ENCODE results near the gene PRKCE.

PRKCE gene

DNA sequence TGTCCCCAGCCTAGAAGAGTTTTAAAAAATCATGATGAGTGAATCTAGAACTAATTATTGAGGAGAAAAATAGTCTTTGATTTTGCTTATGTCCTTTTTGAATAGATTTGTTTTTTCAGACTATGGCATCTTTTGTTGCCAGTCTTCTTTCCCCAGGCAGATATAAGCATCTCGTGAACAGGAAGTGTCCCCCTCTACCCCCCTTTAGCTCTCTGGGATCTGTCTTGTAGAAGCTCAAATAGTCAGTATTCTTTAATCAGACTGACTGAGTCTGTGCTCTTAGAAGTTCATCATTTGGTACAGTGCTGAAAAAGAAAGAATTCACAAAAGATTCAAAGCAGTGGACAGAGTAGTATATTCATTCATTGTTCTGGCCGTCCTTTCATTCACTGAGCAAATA is 10.4 kb downstream of the PRKCE start:
- Mint-ChIP-seq H3K27ac (no peak overlapping the region), H3K4me1 (no peaks in the 10 kb centered on the region), H3K9me3 (no peaks in the 10 kb centered on the region), H3K4me3 (no peak overlapping the region), H3K27me3 (no peaks in the 10 kb centered on the region), H3K36me3 (no peaks in the 10 kb centered on the region)
- CTCF ChIA-PET: interaction anchor here (0.9 kb wide), 1 partner anchor 117 kb away, joined by 6 read pairs; no protein-coding TSS in a partner anchor
- no peak for DNase-seq

DNA sequence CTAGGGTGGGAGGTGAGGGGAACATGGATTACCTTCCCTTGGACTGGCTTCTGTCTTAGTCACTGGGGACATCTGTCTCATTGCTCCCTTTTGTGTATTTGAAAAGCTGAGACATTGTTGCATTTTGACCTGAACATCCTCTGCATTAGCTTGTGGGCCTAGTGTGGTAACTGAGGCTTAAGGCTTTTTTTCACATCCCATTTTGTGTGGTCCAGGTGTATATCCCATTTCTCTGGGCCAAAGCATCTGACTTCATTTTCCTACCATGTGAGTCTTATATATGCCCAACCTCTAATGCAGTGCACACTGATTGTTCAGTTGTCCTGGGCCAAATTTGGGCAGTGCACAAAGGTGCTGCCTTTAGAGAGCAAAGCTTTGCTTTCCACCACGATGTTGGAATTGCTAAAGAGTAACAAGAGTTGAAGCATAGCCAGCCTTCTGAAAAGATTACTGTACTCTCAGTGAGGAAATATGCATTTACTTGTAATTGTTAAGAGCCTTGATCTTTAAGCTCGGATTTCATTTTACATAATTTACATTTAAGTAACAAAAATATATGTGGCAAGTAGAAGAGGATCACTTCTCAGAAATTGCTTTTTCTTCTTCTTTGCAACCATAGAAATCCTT is 13.3 kb downstream of the PRKCE start:
- CTCF ChIA-PET: interaction anchor here (0.7 kb wide), 1 partner anchor 273 kb away, joined by 3 read pairs; no protein-coding TSS in a partner anchor
- H3K36me3 Mint-ChIP-seq: no peaks in the 10 kb centered on the region
- H3K4me1 Mint-ChIP-seq: no peaks in the 10 kb centered on the region
- no peak overlapping the region for H3K27ac Mint-ChIP-seq
- no peak overlapping the region for H3K4me3 Mint-ChIP-seq
- no peaks in the 10 kb centered on the region for H3K27me3 Mint-ChIP-seq
- DNase-seq: no peak
- no peaks in the 10 kb centered on the region for H3K9me3 Mint-ChIP-seq

DNA sequence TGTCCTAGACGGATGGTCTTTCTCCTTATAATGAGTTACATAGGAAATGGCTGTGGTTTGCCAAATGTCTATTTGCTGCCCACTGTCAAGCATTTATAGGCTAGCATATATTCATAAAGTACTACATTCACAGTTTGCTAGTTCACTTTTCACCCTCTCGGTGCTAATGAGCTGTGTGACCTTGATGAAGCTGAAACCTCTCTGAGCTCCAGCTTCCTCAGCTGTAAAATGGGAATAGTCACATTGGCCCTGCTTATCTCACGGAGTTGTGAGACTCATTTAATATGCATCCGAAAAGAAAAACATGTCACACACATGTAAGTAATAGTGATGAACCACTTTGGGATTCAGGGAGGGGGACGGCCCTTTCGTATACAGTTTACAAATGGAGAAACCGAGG is 17.0 kb downstream of the PRKCE start:
- H3K27me3 Mint-ChIP-seq: no peaks in the 10 kb centered on the region
- no peaks in the 10 kb centered on the region for H3K36me3 Mint-ChIP-seq
- no peaks in the 10 kb centered on the region for H3K9me3 Mint-ChIP-seq
- DNase-seq: no peak
- no peaks in the 10 kb centered on the region for H3K4me1 Mint-ChIP-seq
- H3K27ac Mint-ChIP-seq: no peak overlapping the region
- H3K4me3 Mint-ChIP-seq: no peak overlapping the region
- CTCF ChIA-PET: no interaction called here

DNA sequence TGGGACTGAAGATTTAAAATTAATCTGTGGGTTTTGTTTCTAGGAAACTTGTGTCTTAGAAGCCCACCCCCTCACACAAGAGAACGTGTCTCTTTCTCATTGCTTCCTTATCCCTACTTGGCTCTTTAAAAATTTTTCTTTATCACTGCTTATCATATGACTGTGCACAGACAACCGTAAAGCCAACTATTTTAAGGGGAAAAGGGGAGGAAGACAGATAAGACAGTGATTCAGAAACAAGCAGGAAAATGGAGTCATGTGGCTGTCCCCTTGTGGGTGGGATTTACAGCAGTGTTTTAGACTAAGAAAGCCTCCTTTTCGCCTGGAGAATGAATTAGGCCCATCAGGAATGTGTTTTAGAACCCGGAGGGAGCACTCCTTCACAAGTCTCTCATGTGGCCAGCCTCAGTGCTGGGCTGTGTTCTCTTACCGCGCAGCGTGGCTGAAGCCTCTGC is 17.6 kb downstream of the PRKCE start:
- no peak for DNase-seq
- Mint-ChIP-seq H3K4me1 (no peaks in the 10 kb centered on the region), H3K27me3 (no peaks in the 10 kb centered on the region), H3K4me3 (no peak overlapping the region), H3K9me3 (no peaks in the 10 kb centered on the region), H3K36me3 (no peaks in the 10 kb centered on the region), H3K27ac (no peak overlapping the region)
- CTCF ChIA-PET: no interaction called here

DNA sequence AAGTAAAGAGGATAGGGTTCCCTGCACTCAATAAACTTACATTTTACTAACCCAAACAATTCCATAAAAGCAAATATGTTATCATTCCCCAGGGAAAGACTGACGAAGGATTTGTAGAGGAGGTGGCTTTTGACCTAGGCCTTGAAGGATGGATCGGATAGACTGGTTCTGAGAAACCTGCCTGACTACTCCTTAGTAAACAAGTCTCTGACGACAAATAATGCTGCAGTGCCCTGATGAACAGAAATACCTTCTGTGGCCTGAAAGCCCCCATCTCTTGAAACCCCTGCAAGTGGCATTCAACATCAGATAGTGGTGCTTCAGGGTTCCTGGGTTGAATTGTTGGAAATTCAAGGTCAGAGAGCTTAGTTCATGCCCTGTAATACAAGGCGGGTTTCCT is 19.2 kb downstream of the PRKCE start:
- H3K27ac Mint-ChIP-seq: no peak overlapping the region
- H3K4me3 Mint-ChIP-seq: no peak overlapping the region
- DNase-seq: no peak
- no peaks in the 10 kb centered on the region for H3K4me1 Mint-ChIP-seq
- H3K9me3 Mint-ChIP-seq: no peaks in the 10 kb centered on the region
- CTCF ChIA-PET: no interaction called here
- H3K27me3 Mint-ChIP-seq: no peaks in the 10 kb centered on the region
- H3K36me3 Mint-ChIP-seq: no peaks in the 10 kb centered on the region

DNA sequence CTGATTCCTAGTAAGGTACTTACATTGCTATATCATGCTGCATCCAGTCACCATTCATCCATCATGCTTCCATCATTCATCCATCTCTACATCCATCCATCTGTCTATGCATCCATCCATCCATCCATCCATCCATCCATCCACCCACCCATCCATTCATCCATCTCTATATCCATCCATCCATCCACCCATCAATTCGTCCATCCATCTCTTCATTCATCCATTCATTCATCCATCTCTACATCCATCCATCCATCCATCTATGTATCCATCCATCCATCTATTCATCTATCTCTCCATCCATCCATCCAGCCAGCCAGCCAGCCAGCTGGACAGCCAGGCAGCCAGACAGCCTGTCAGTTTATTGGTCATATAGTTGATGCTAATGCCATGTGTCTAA is 20.7 kb downstream of the PRKCE start:
- no peak for DNase-seq
- H3K27me3 Mint-ChIP-seq: no peaks in the 10 kb centered on the region
- H3K9me3 Mint-ChIP-seq: no peaks in the 10 kb centered on the region
- H3K36me3 Mint-ChIP-seq: no peaks in the 10 kb centered on the region
- H3K4me3 Mint-ChIP-seq: no peak overlapping the region
- no peak overlapping the region for H3K27ac Mint-ChIP-seq
- no peaks in the 10 kb centered on the region for H3K4me1 Mint-ChIP-seq
- CTCF ChIA-PET: no interaction called here

DNA sequence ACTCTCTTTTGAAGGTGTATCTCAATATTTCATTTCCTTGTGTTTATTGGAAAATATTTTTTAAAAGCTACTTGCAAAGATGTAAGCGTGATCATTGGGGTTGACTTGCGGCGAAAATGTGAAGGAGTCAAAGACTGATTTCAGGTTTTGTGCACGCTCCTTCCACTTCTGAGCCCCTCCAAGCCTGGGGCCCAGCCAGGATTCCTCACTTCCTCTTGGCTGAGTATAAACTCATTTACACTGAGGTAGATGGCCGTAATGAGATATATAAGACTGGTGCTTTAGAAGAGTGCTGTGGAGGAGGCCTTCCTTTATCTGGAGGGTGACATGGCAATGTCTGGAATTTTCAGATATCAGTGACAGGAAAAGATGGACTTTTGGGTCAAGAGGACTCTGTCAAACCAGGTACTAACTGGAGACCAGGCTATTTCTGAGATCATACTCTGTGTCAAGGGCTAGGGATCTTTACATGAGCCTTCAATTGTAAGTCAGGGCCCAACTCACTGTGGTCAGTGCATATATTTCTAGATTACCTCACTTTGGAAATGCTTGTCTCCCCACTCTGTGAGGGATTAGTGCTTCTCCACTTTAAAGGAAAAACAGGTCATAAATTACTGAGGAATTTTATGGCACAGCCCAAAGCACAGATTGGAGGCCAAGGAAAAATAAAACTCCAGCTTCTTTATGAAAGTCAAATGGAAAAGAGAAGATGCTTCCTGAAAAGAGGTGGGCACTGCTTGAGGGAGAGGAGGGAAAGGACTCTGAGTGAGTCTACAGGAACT is 22.8 kb downstream of the PRKCE start:
- no peak for DNase-seq
- CTCF ChIA-PET: no interaction called here

DNA sequence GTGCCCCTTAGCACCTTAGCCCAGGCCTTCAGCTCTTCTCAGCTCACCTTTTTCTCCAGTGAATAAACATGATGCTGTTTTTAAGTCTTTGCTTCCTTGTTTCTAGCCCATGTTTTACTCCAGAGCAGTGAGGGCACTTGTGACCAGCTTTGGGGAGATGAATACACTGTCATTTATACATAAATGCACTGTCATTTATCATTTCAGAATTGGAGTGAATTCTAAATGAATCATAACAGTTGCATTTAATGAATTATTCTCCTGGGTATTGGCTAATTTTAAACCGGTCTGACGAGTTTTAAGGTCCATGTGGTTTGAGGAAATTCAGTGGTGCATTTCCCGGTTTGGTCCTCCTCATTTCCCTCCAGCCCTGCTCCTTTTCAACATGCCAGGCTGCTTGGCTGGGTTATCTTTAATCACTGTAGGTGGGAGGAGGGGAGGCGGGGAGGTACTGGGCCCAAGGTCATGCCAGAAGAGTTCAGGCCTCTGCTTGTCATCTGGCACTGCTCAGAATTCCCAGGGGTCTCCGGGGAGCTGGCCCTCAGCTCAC is 23.9 kb downstream of the PRKCE start:
- no peak overlapping the region for H3K4me3 Mint-ChIP-seq
- no peaks in the 10 kb centered on the region for H3K9me3 Mint-ChIP-seq
- CTCF ChIA-PET: interaction anchor here (0.9 kb wide), 1 partner anchor 103 kb away, joined by 3 read pairs; no protein-coding TSS in a partner anchor
- no peaks in the 10 kb centered on the region for H3K4me1 Mint-ChIP-seq
- no peaks in the 10 kb centered on the region for H3K27me3 Mint-ChIP-seq
- H3K36me3 Mint-ChIP-seq: no peaks in the 10 kb centered on the region
- no peak for DNase-seq
- H3K27ac Mint-ChIP-seq: no peak overlapping the region

More for the DNA sequence above, 22.8 kb downstream of the PRKCE start:
- Mint-ChIP-seq H3K9me3 (no peaks in the 10 kb centered on the region), H3K27me3 (no peaks in the 10 kb centered on the region), H3K36me3 (no peaks in the 10 kb centered on the region), H3K4me3 (no peak overlapping the region), H3K27ac (no peak overlapping the region), H3K4me1 (no peaks in the 10 kb centered on the region)

DNA sequence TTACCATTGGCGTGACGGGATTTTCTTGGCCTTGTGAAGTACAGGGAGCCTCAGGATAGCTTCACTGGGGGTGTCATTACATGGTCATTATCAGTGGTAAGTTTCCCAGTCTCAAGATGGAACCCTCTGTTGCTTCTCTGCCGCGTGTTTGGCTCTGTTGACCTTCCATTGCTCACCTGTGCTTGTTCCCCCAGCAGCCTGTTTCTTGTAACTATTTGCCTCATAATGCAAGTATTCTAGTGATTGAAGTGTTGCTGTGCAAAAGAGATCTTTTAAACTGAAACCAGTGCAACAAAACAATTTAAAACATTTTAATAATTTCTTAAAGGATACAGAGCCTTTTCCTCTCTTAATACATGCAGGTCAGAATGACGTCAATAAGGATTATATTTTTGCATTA is 24.6 kb downstream of the PRKCE start:
- no peaks in the 10 kb centered on the region for H3K36me3 Mint-ChIP-seq
- no peak overlapping the region for H3K4me3 Mint-ChIP-seq
- DNase-seq: no peak
- H3K9me3 Mint-ChIP-seq: no peaks in the 10 kb centered on the region
- H3K27ac Mint-ChIP-seq: no peak overlapping the region
- no peaks in the 10 kb centered on the region for H3K27me3 Mint-ChIP-seq
- CTCF ChIA-PET: interaction anchor here (0.9 to 1.2 kb wide), 2 partner anchors 102 to 103 kb away, joined by 3 to 5 read pairs; no protein-coding TSS in a partner anchor
- H3K4me1 Mint-ChIP-seq: no peaks in the 10 kb centered on the region

DNA sequence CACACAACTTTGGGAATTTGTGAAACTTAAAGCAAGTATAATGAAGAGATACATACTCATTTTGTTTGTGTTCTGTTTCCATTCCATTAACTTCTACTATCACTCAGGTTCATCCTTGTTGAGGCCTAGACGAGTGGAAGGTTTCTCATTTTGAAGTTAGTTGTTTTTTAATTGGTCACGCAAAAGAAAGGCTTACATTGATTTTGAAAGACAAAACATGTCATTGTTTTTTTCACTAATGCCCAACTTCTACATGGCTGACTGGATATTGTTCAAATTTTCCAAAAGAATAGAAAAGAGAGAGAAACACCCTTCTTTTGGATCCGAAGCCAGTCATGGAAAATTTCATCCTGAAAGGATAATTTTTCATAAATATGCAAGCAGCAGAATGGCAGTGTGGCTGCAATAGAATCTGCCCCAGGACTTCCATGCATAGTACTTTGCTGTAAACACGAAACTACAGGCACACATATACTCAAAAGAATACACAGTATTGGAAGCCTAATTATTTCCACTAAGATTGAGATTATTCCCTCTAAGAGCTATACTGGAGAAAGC is 27.4 kb downstream of the PRKCE start:
- H3K4me3 Mint-ChIP-seq: no peak overlapping the region
- H3K9me3 Mint-ChIP-seq: no peaks in the 10 kb centered on the region
- H3K4me1 Mint-ChIP-seq: no peaks in the 10 kb centered on the region
- no peak for DNase-seq
- H3K27ac Mint-ChIP-seq: no peak overlapping the region
- no peaks in the 10 kb centered on the region for H3K27me3 Mint-ChIP-seq
- H3K36me3 Mint-ChIP-seq: no peaks in the 10 kb centered on the region
- CTCF ChIA-PET: no interaction called here

DNA sequence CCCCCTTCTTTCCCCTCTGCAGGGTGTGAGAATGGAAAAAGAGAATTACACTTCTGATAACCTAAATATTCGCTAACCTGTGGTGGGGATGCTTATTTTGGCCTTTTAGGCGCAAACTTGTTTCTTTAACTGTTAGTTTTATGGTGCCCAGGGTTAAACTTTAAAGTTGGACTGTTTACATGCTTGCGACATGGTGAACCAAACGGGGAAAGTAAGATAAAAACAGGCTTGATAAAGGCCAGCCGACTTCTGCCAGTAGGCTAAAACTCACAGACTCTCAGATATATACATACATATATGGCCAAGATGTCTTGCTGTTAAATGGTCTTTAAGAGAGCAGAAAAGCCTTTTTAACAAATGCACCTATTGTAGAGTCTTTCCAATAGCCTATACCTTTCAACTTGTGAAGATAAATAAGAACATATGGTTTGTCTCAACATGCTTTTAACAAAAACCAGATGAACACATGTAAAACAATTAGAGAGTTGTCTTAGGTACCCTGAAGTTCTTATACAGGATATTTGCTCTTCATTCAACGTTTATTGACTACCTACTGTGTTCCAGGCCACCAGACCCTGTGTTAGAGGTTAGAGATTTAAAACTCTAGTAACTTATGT is 29.0 kb downstream of the PRKCE start:
- H3K4me3 Mint-ChIP-seq: no peak overlapping the region
- DNase-seq: no peak
- no peaks in the 10 kb centered on the region for H3K4me1 Mint-ChIP-seq
- no peaks in the 10 kb centered on the region for H3K9me3 Mint-ChIP-seq
- no peak overlapping the region for H3K27ac Mint-ChIP-seq
- no peaks in the 10 kb centered on the region for H3K27me3 Mint-ChIP-seq
- H3K36me3 Mint-ChIP-seq: no peaks in the 10 kb centered on the region
- CTCF ChIA-PET: no interaction called here

DNA sequence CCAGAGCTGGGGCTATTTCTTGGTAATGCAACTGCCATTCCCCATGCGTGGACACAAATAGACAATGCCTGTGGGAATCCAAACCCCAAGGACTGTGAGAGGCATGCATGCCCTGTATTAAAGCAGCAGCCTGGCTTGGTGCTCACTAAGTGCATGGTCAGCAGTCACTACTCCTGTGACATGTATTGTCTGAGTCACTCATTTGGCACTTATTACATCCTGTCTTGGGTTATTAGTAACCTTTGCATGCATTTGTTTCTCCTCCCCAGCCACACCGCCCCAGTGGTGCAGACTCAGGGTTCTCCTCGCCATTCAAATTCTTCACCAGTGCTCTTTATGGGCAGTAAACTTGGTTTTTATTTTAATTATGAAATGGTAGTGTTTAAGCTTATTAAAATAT is 30.2 kb downstream of the PRKCE start:
- Mint-ChIP-seq H3K9me3 (no peaks in the 10 kb centered on the region), H3K27ac (no peak overlapping the region), H3K4me1 (no peaks in the 10 kb centered on the region), H3K36me3 (no peaks in the 10 kb centered on the region), H3K27me3 (no peaks in the 10 kb centered on the region), H3K4me3 (no peak overlapping the region)
- CTCF ChIA-PET: no interaction called here
- no peak for DNase-seq

DNA sequence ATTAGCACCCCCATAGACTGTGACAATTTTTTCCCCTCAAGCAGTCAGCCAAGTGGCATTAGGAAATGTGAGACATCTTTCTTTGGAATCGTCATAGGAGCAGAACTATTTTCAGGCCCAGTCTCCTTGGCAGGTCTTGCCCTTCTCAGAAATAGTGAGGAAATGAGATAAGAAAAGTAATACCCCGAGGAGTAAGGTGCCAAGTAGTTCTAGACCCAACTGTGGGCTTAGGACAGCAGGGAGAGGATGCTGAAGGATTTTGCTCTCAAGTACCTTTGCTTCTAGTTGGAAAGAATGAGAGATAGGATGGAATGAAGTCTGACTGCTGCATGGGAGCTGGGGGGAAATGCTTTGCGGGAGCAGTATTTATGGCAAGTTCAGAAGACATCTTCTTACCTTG is 31.8 kb downstream of the PRKCE start:
- DNase-seq: no peak

DNA sequence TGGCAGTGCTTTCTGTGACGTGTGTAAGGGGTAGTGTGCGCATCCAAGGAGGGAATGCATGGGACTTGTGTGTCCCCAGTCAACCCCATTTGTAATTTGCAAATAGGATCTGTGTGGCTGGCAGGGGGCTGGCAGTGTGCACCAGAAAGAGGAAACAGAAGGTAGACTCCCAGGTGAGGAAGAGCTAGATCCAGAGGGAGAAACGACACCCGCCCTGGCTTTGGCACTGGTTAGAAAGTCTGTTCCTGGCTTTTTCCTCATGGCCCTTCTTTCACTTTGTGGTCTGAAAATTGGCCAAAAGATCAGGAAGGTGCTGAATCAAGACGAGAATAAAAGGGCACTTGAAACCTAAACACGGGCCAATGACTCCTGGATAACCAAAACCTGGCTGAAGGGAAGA is 33.3 kb downstream of the PRKCE start:
- Mint-ChIP-seq H3K27me3 (no peaks in the 10 kb centered on the region), H3K27ac (no peak overlapping the region), H3K36me3 (no peaks in the 10 kb centered on the region), H3K9me3 (no peaks in the 10 kb centered on the region), H3K4me3 (no peak overlapping the region), H3K4me1 (no peaks in the 10 kb centered on the region)
- no peak for DNase-seq
- CTCF ChIA-PET: no interaction called here

More for the DNA sequence above, 31.8 kb downstream of the PRKCE start:
- Mint-ChIP-seq H3K27me3 (no peaks in the 10 kb centered on the region), H3K4me3 (no peak overlapping the region), H3K27ac (no peak overlapping the region), H3K9me3 (no peaks in the 10 kb centered on the region), H3K36me3 (no peaks in the 10 kb centered on the region), H3K4me1 (no peaks in the 10 kb centered on the region)
- CTCF ChIA-PET: interaction anchor here (0.8 to 1.0 kb wide), 3 partner anchors 16 to 296 kb away, joined by 3 to 4 read pairs (median 3); no protein-coding TSS in a partner anchor
